Activated CD4-positive, alpha-beta T cell treated with anti-CD3 and anti-CD28 coated beads, Interleukin-2, amount 10 ng/mL, durations not matched to agents 7 days and 5 days (primary cell): ENCODE data around the gene RPRD1B. TPM values are rescaled to one million over a fixed set of nuclear protein-coding genes. Genes with fewer than 3 reads are reported as not detected.
A peak's percentile ranks its signal among the peaks of the same experiment; 100 is the strongest.

Source experiments
- CTCF ChIA-PET: fragments of 350-600 bp; sonication (Branson Sonifier 250); formaldehyde crosslinking; loops from one replicate; lab custom pipeline; 2021; ENCODE audit warnings: antibody characterized with exemption; lab: Charles Lee
- POLR2A ChIA-PET: fragments of 350-600 bp; sonication (Branson Sonifier 250); formaldehyde crosslinking; loops from one replicate; lab custom pipeline; 2021; ENCODE audit warnings: antibody characterized with exemption; lab: Charles Lee
- DNase-seq: peaks from one replicate; pipeline ENCODE4 v3.0.0-alpha.2; 2020
- H3K27ac Mint-ChIP-seq: one replicate; pipeline ENCODE4 v1.8.0; 2021; ENCODE audit warnings: mild to moderate bottlenecking, moderate library complexity, mixed read lengths
- H3K27me3 Mint-ChIP-seq: one replicate; pipeline ENCODE4 v1.8.0; 2021; ENCODE audit warnings: mixed read lengths
- H3K36me3 Mint-ChIP-seq: one replicate; pipeline ENCODE4 v1.8.0; 2021; ENCODE audit warnings: low read depth, mixed read lengths
- H3K4me1 Mint-ChIP-seq: one replicate; pipeline ENCODE4 v1.8.0; 2021; ENCODE audit warnings: mixed read lengths
- H3K4me3 Mint-ChIP-seq: one replicate; pipeline ENCODE4 v1.8.0; 2021; ENCODE audit warnings: mild to moderate bottlenecking, moderate library complexity, mixed read lengths
- H3K9me3 Mint-ChIP-seq: one replicate; pipeline ENCODE4 v1.8.0; 2021; ENCODE audit warnings: mixed read lengths
- total RNA-seq, 2 experiments: library from RNA; stranded (reverse); gene quantifications; one replicate each; pipeline ENCODE4 v1.2.3, GENCODE V29; 2021

RPRD1B gene
- total RNA-seq, 2 experiments from 2014 or later: 35.9 to 37.0 TPM

GRCh38 chr20:38052870-38053269 lies 19.3 kb downstream of the RPRD1B start:
- ChIA-PET POLR2A (no interaction called here), CTCF (interaction anchor here (0.6 to 1.7 kb wide), 3 partner anchors 10 to 21 kb away, joined by 3 to 7 read pairs (median 3); no protein-coding TSS in a partner anchor)
- H3K4me1 Mint-ChIP-seq: peaks cover 35% of the 10 kb centered on the region
- no peak for DNase-seq
- H3K4me3 Mint-ChIP-seq: no peak overlapping the region
- H3K27ac Mint-ChIP-seq: no peak overlapping the region
- H3K36me3 Mint-ChIP-seq: peaks cover 28% of the 10 kb centered on the region
- H3K9me3 Mint-ChIP-seq: no peaks in the 10 kb centered on the region
- H3K27me3 Mint-ChIP-seq: no peaks in the 10 kb centered on the region

- DNase-seq: no peak
- H3K9me3 Mint-ChIP-seq: no peaks in the 10 kb centered on the region
- ChIA-PET POLR2A (no interaction called here), CTCF (interaction anchor here (0.6 kb wide), 1 partner anchor 96 kb away, joined by 3 read pairs; no protein-coding TSS in a partner anchor)
- H3K36me3 Mint-ChIP-seq: peaks cover 31% of the 10 kb centered on the region
- H3K27ac Mint-ChIP-seq: no peak overlapping the region
- H3K27me3 Mint-ChIP-seq: no peaks in the 10 kb centered on the region
- H3K4me1 Mint-ChIP-seq: peaks cover 32% of the 10 kb centered on the region
- H3K4me3 Mint-ChIP-seq: no peak overlapping the region
Measured at GRCh38 chr20:38054647-38055046, 21.1 kb downstream of the RPRD1B start.

- ChIA-PET POLR2A (no interaction called here), CTCF (interaction anchor here (0.6 kb wide), 1 partner anchor 95 kb away, joined by 3 read pairs; no protein-coding TSS in a partner anchor)
- no peaks in the 10 kb centered on the region for H3K27me3 Mint-ChIP-seq
- no peak overlapping the region for H3K4me3 Mint-ChIP-seq
- H3K9me3 Mint-ChIP-seq: no peaks in the 10 kb centered on the region
- peaks cover 26% of the 10 kb centered on the region for H3K4me1 Mint-ChIP-seq
- H3K27ac Mint-ChIP-seq: no peak overlapping the region
- peaks cover 31% of the 10 kb centered on the region for H3K36me3 Mint-ChIP-seq
- no peak for DNase-seq
Measured at GRCh38 chr20:38055294-38055693, 21.7 kb downstream of the RPRD1B start.

GRCh38 chr20:38055848-38056247 lies 22.3 kb downstream of the RPRD1B start:
- H3K27ac Mint-ChIP-seq: no peak overlapping the region
- CTCF ChIA-PET: interaction anchor here (0.9 to 1.0 kb wide), 2 partner anchors 9 to 112 kb away, joined by 3 read pairs; no protein-coding TSS in a partner anchor
- H3K9me3 Mint-ChIP-seq: no peaks in the 10 kb centered on the region
- no peak overlapping the region for H3K4me3 Mint-ChIP-seq
- H3K27me3 Mint-ChIP-seq: no peaks in the 10 kb centered on the region
- peaks cover 32% of the 10 kb centered on the region for H3K36me3 Mint-ChIP-seq
- no peak for DNase-seq
- peaks cover 23% of the 10 kb centered on the region for H3K4me1 Mint-ChIP-seq
- POLR2A ChIA-PET: no interaction called here

- ChIA-PET POLR2A (no interaction called here), CTCF (interaction anchor here (1.0 to 2.7 kb wide), 6 partner anchors 8 to 164 kb away, joined by 3 to 14 read pairs (median 3); partner anchors contain the start of genes RPRD1B and TTI1)
- Mint-ChIP-seq H3K4me1 (peaks cover 23% of the 10 kb centered on the region), H3K9me3 (no peaks in the 10 kb centered on the region), H3K4me3 (no peak overlapping the region), H3K27ac (peak overlapping the region; percentile 81), H3K27me3 (no peaks in the 10 kb centered on the region), H3K36me3 (peaks cover 29% of the 10 kb centered on the region)
- DNase-seq: peak; percentile 80
Measured at GRCh38 chr20:38057351-38057972, 23.9 kb downstream of the RPRD1B start.

- H3K9me3 Mint-ChIP-seq: no peaks in the 10 kb centered on the region
- no peaks in the 10 kb centered on the region for H3K27me3 Mint-ChIP-seq
- no peak overlapping the region for H3K27ac Mint-ChIP-seq
- H3K4me3 Mint-ChIP-seq: no peak overlapping the region
- CTCF ChIA-PET: no interaction called here
- H3K4me1 Mint-ChIP-seq: peaks cover 14% of the 10 kb centered on the region
- POLR2A ChIA-PET: no interaction called here
- DNase-seq: no peak
- peaks cover 31% of the 10 kb centered on the region for H3K36me3 Mint-ChIP-seq
Measured at GRCh38 chr20:38059832-38060231, 26.3 kb downstream of the RPRD1B start.

GRCh38 chr20:38060536-38060935 lies 27.0 kb downstream of the RPRD1B start:
- ChIA-PET POLR2A (no interaction called here), CTCF (interaction anchor here (0.8 to 0.9 kb wide), 2 partner anchors 13 to 161 kb away, joined by 3 to 4 read pairs; no protein-coding TSS in a partner anchor)
- no peak overlapping the region for H3K27ac Mint-ChIP-seq

GRCh38 chr20:38061109-38061508 lies 27.6 kb downstream of the RPRD1B start:
- ChIA-PET CTCF (interaction anchor here (0.8 to 0.9 kb wide), 2 partner anchors 12 to 161 kb away, joined by 3 to 4 read pairs; no protein-coding TSS in a partner anchor), POLR2A (no interaction called here)
- peaks cover 11% of the 10 kb centered on the region for H3K4me1 Mint-ChIP-seq
- no peaks in the 10 kb centered on the region for H3K9me3 Mint-ChIP-seq
- H3K4me3 Mint-ChIP-seq: no peak overlapping the region
- H3K36me3 Mint-ChIP-seq: peaks cover 38% of the 10 kb centered on the region
- no peak for DNase-seq
- H3K27me3 Mint-ChIP-seq: no peaks in the 10 kb centered on the region
- no peak overlapping the region for H3K27ac Mint-ChIP-seq

More at GRCh38 chr20:38060536-38060935, 27.0 kb downstream of the RPRD1B start:
- Mint-ChIP-seq H3K36me3 (peaks cover 32% of the 10 kb centered on the region), H3K4me1 (peaks cover 11% of the 10 kb centered on the region), H3K9me3 (no peaks in the 10 kb centered on the region), H3K4me3 (no peak overlapping the region), H3K27me3 (no peaks in the 10 kb centered on the region)
- DNase-seq: no peak

- no peaks in the 10 kb centered on the region for H3K27me3 Mint-ChIP-seq
- H3K9me3 Mint-ChIP-seq: no peaks in the 10 kb centered on the region
- POLR2A ChIA-PET: no interaction called here
- H3K4me1 Mint-ChIP-seq: peaks cover 2% of the 10 kb centered on the region
- no peak overlapping the region for H3K27ac Mint-ChIP-seq
- CTCF ChIA-PET: interaction anchor here (1.1 to 1.2 kb wide), 2 partner anchors 11 to 12 kb away, joined by 4 to 5 read pairs; no protein-coding TSS in a partner anchor
- H3K4me3 Mint-ChIP-seq: no peak overlapping the region
- no peak for DNase-seq
- H3K36me3 Mint-ChIP-seq: peaks cover 45% of the 10 kb centered on the region
Measured at GRCh38 chr20:38062890-38063289, 29.3 kb downstream of the RPRD1B start.

GRCh38 chr20:38063911-38064530 lies 30.5 kb downstream of the RPRD1B start:
- H3K4me1 Mint-ChIP-seq: peaks cover 2% of the 10 kb centered on the region
- no peaks in the 10 kb centered on the region for H3K9me3 Mint-ChIP-seq
- no peak overlapping the region for H3K4me3 Mint-ChIP-seq
- CTCF ChIA-PET: interaction anchor here (0.9 to 1.1 kb wide), 2 partner anchors 8 to 9 kb away, joined by 3 read pairs; no protein-coding TSS in a partner anchor
- no peak for DNase-seq
- POLR2A ChIA-PET: no interaction called here
- H3K27ac Mint-ChIP-seq: no peak overlapping the region
- H3K36me3 Mint-ChIP-seq: peaks cover 51% of the 10 kb centered on the region
- no peaks in the 10 kb centered on the region for H3K27me3 Mint-ChIP-seq

- POLR2A ChIA-PET: no interaction called here
- no peak for DNase-seq
- H3K9me3 Mint-ChIP-seq: no peaks in the 10 kb centered on the region
- H3K27me3 Mint-ChIP-seq: no peaks in the 10 kb centered on the region
- H3K4me1 Mint-ChIP-seq: no peaks in the 10 kb centered on the region
- CTCF ChIA-PET: interaction anchor here (1.4 kb wide), 1 partner anchor 15 kb away, joined by 3 read pairs; no protein-coding TSS in a partner anchor
- peaks cover 48% of the 10 kb centered on the region for H3K36me3 Mint-ChIP-seq
- no peak overlapping the region for H3K4me3 Mint-ChIP-seq
- H3K27ac Mint-ChIP-seq: no peak overlapping the region
Measured at GRCh38 chr20:38065764-38066375, 32.3 kb downstream of the RPRD1B start.

GRCh38 chr20:38066969-38067716 lies 33.6 kb downstream of the RPRD1B start:
- H3K27me3 Mint-ChIP-seq: no peaks in the 10 kb centered on the region
- peaks cover 60% of the 10 kb centered on the region for H3K36me3 Mint-ChIP-seq
- H3K27ac Mint-ChIP-seq: no peak overlapping the region
- POLR2A ChIA-PET: no interaction called here
- H3K4me3 Mint-ChIP-seq: no peak overlapping the region
- CTCF ChIA-PET: interaction anchor here (1.3 to 1.4 kb wide), 2 partner anchors 9 to 11 kb away, joined by 3 to 4 read pairs; no protein-coding TSS in a partner anchor
- H3K9me3 Mint-ChIP-seq: no peaks in the 10 kb centered on the region
- no peaks in the 10 kb centered on the region for H3K4me1 Mint-ChIP-seq
- no peak for DNase-seq
